ENCODE results near the gene PCDHB5.
A peak's percentile ranks its signal among the peaks of the same experiment; 100 is the strongest.
"Not testable (repeated sequence)": the region's sequence is repeated elsewhere in the genome, so short reads cannot be mapped to it uniquely, and the experiment has no call there.

The PCDHB5 gene

GRCh38 chr5:141149812-141150211 is 14.8 kb downstream of the PCDHB5 start, which contains the start of gene PCDHB6:
Gene PCDHB6, plus strand, starts transcription at chr5:141150057. Its CDS starts 201 bp downstream, at chr5:141150258.
- Histone ChIP-seq H3K36me3 (ENCODE audit: insufficient read depth, insufficient read length, low read length) (no peaks in the 10 kb centered on the region), H3K4me1 (ENCODE audit: insufficient read depth, insufficient read length) (no peaks in the 10 kb centered on the region), H3K9me3 (ENCODE audit: insufficient read depth, low read length) (peaks cover 10% of the 10 kb centered on the region; the same call in 1 of the 2 replicates), H3K27me3 (ENCODE audit: insufficient read depth, insufficient read length) (no peaks in the 10 kb centered on the region), H3K9ac (ENCODE audit: insufficient read length, low read depth) (no peak within 1 kb of the TSS), H3K4me3 (ENCODE audit: insufficient read length, low read depth) (no peak within 1 kb of the TSS)
- DNase-seq (ENCODE audit: low read depth, low spot score): no peak
- TF ChIP-seq SUZ12 (IDR thresholded peaks at IDR 0.05; ENCODE audit: extremely low read depth, insufficient read depth, insufficient read length) (no peak), YY1 (IDR thresholded peaks at IDR 0.05; ENCODE audit: insufficient read depth, insufficient read length) (no peak), ZNF274 (IDR thresholded peaks at IDR 0.05; ENCODE audit: low read depth, low read length) (no peak)

- Histone ChIP-seq H3K36me3 (ENCODE audit: insufficient read depth, insufficient read length, low read length) (no peaks in the 10 kb centered on the region), H3K4me3 (ENCODE audit: insufficient read length, low read depth) (no peak overlapping the region), H3K9ac (ENCODE audit: insufficient read length, low read depth) (no peak overlapping the region), H3K27me3 (ENCODE audit: insufficient read depth, insufficient read length) (no peaks in the 10 kb centered on the region), H3K9me3 (ENCODE audit: insufficient read depth, low read length) (peaks cover 10% of the 10 kb centered on the region; the same call in 1 of the 2 replicates), H3K4me1 (ENCODE audit: insufficient read depth, insufficient read length) (no peaks in the 10 kb centered on the region)
- no peak for DNase-seq (ENCODE audit: low read depth, low spot score)
- TF ChIP-seq SUZ12 (IDR thresholded peaks at IDR 0.05; ENCODE audit: extremely low read depth, insufficient read depth, insufficient read length) (no peak), ZNF274 (IDR thresholded peaks at IDR 0.05; ENCODE audit: low read depth, low read length) (no peak), YY1 (IDR thresholded peaks at IDR 0.05; ENCODE audit: insufficient read depth, insufficient read length) (no peak)
Measured at GRCh38 chr5:141150224-141150992, 15.4 kb downstream of the PCDHB5 start.

- Histone ChIP-seq H3K9ac (ENCODE audit: insufficient read length, low read depth) (no peak overlapping the region), H3K36me3 (ENCODE audit: insufficient read depth, insufficient read length, low read length) (no peaks in the 10 kb centered on the region), H3K4me3 (ENCODE audit: insufficient read length, low read depth) (no peak overlapping the region), H3K4me1 (ENCODE audit: insufficient read depth, insufficient read length) (no peaks in the 10 kb centered on the region), H3K27me3 (ENCODE audit: insufficient read depth, insufficient read length) (no peaks in the 10 kb centered on the region), H3K9me3 (ENCODE audit: insufficient read depth, low read length) (peaks cover 10% of the 10 kb centered on the region; the same call in 1 of the 2 replicates)
- TF ChIP-seq ZNF274 (IDR thresholded peaks at IDR 0.05; ENCODE audit: low read depth, low read length) (no peak), YY1 (IDR thresholded peaks at IDR 0.05; ENCODE audit: insufficient read depth, insufficient read length) (no peak), SUZ12 (IDR thresholded peaks at IDR 0.05; ENCODE audit: extremely low read depth, insufficient read depth, insufficient read length) (no peak)
- DNase-seq (ENCODE audit: low read depth, low spot score): no peak
Measured at GRCh38 chr5:141150993-141151325, 16.0 kb downstream of the PCDHB5 start.

- DNase-seq (ENCODE audit: low read depth, low spot score); H3K27me3 ChIP-seq (ENCODE audit: insufficient read depth, insufficient read length); H3K4me1 ChIP-seq (ENCODE audit: insufficient read depth, insufficient read length); H3K36me3 ChIP-seq (ENCODE audit: insufficient read depth, insufficient read length, low read length); H3K9me3 ChIP-seq (ENCODE audit: insufficient read depth, low read length); H3K4me3 ChIP-seq (ENCODE audit: insufficient read length, low read depth); H3K9ac ChIP-seq (ENCODE audit: insufficient read length, low read depth): not testable (repeated sequence)
Measured at GRCh38 chr5:141151632-141152031, 16.6 kb downstream of the PCDHB5 start.

DNA sequence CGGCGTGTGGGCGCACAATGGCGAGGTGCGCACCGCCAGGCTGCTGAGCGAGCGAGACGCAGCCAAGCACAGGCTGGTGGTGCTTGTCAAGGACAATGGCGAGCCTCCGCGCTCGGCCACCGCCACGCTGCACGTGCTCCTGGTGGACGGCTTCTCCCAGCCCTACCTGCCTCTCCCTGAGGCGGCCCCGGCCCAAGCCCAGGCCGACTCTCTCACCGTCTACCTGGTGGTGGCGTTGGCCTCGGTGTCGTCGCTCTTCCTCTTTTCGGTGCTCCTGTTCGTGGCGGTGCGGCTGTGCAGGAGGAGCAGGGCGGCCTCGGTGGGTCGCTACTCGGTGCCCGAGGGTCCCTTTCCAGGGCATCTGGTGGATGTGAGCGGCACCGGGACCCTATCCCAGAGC is 17.1 kb downstream of the PCDHB5 start:
- H3K4me3 ChIP-seq (ENCODE audit: insufficient read length, low read depth); H3K27me3 ChIP-seq (ENCODE audit: insufficient read depth, insufficient read length); H3K9me3 ChIP-seq (ENCODE audit: insufficient read depth, low read length); H3K4me1 ChIP-seq (ENCODE audit: insufficient read depth, insufficient read length); H3K36me3 ChIP-seq (ENCODE audit: insufficient read depth, insufficient read length, low read length); H3K9ac ChIP-seq (ENCODE audit: insufficient read length, low read depth); DNase-seq (ENCODE audit: low read depth, low spot score): not testable (repeated sequence)

GRCh38 chr5:141155540-141156374 is 20.8 kb downstream of the PCDHB5 start:
- H3K36me3 ChIP-seq (ENCODE audit: insufficient read depth, insufficient read length, low read length): no peaks in the 10 kb centered on the region
- H3K9ac ChIP-seq (ENCODE audit: insufficient read length, low read depth): no peak overlapping the region
- DNase-seq (ENCODE audit: low read depth, low spot score): peak; percentile 5
- no peaks in the 10 kb centered on the region for H3K4me1 ChIP-seq (ENCODE audit: insufficient read depth, insufficient read length)
- no peaks in the 10 kb centered on the region for H3K27me3 ChIP-seq (ENCODE audit: insufficient read depth, insufficient read length)
- H3K4me3 ChIP-seq (ENCODE audit: insufficient read length, low read depth): no peak overlapping the region
- peaks cover 6% of the 10 kb centered on the region; the same call in 1 of the 2 replicates for H3K9me3 ChIP-seq (ENCODE audit: insufficient read depth, low read length)
- TF ChIP-seq ZNF274 (IDR thresholded peaks at IDR 0.05; ENCODE audit: low read depth, low read length) (no peak), SUZ12 (IDR thresholded peaks at IDR 0.05; ENCODE audit: extremely low read depth, insufficient read depth, insufficient read length) (no peak), YY1 (IDR thresholded peaks at IDR 0.05; ENCODE audit: insufficient read depth, insufficient read length) (no peak)

DNA sequence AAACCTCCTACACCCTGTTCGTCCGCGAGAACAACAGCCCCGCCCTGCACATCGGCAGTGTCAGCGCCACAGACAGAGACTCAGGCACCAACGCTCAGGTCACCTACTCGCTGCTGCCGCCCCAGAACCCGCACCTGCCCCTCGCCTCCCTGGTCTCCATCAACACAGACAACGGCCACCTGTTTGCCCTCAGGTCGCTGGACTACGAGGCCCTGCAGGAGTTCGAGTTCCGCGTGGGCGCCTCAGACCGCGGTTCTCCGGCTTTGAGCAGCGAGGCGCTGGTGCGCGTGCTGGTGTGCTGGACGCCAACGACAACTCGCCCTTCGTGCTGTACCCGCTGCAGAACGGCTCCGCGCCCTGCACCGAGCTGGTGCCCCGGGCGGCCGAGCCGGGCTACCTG is 22.4 kb downstream of the PCDHB5 start:
- H3K27me3 ChIP-seq (ENCODE audit: insufficient read depth, insufficient read length); H3K36me3 ChIP-seq (ENCODE audit: insufficient read depth, insufficient read length, low read length); H3K9me3 ChIP-seq (ENCODE audit: insufficient read depth, low read length); DNase-seq (ENCODE audit: low read depth, low spot score); H3K4me3 ChIP-seq (ENCODE audit: insufficient read length, low read depth); H3K9ac ChIP-seq (ENCODE audit: insufficient read length, low read depth); H3K4me1 ChIP-seq (ENCODE audit: insufficient read depth, insufficient read length): not testable (repeated sequence)

- H3K4me3 ChIP-seq (ENCODE audit: insufficient read length, low read depth); DNase-seq (ENCODE audit: low read depth, low spot score); H3K36me3 ChIP-seq (ENCODE audit: insufficient read depth, insufficient read length, low read length); H3K27me3 ChIP-seq (ENCODE audit: insufficient read depth, insufficient read length); H3K4me1 ChIP-seq (ENCODE audit: insufficient read depth, insufficient read length); H3K9me3 ChIP-seq (ENCODE audit: insufficient read depth, low read length); H3K9ac ChIP-seq (ENCODE audit: insufficient read length, low read depth): not testable (repeated sequence)
Measured at GRCh38 chr5:141157901-141158300, 22.9 kb downstream of the PCDHB5 start.

All from NT2/D1 (cell line).